HG03135 (cell line): Measurements from ENCODE around the gene SDK1.

Experiments used
- ATAC-seq: cut with Tn5 transposase; IDR thresholded peaks from one replicate; pipeline ENCODE4 v1.9.1; 2021; ENCODE audit warnings: mild to moderate bottlenecking, moderate library complexity; ENCODE audit not compliant: unreplicated experiment

SDK1 gene

GRCh38 chr7:3518546-3518945 is 217.5 kb downstream of the SDK1 start:
- ATAC-seq: no peak

GRCh38 chr7:3520206-3520605 is 219.2 kb downstream of the SDK1 start:
- ATAC-seq: no peak

- ATAC-seq: no peak
These were observed 226.6 kb downstream of the SDK1 start for GRCh38 chr7:3527496-3528124.

GRCh38 chr7:3533040-3533439 is 232.0 kb downstream of the SDK1 start:
- ATAC-seq: no peak

- no peak for ATAC-seq
These were observed 236.3 kb downstream of the SDK1 start for GRCh38 chr7:3537210-3537875.

- no peak for ATAC-seq
These were observed 237.0 kb downstream of the SDK1 start for GRCh38 chr7:3538041-3538440.

- ATAC-seq: no peak
These were observed 239.6 kb downstream of the SDK1 start for GRCh38 chr7:3540456-3541220.

GRCh38 chr7:3544202-3544601 is 243.2 kb downstream of the SDK1 start:
- no peak for ATAC-seq

- ATAC-seq: no peak
These were observed 247.8 kb downstream of the SDK1 start for GRCh38 chr7:3548815-3549214.

- no peak for ATAC-seq
These were observed 248.5 kb downstream of the SDK1 start for GRCh38 chr7:3549601-3550000.

GRCh38 chr7:3551536-3551935 is 250.5 kb downstream of the SDK1 start:
- ATAC-seq: no peak

GRCh38 chr7:3552499-3552898 is 251.4 kb downstream of the SDK1 start:
- no peak for ATAC-seq

GRCh38 chr7:3558400-3558799 is 257.3 kb downstream of the SDK1 start:
- no peak for ATAC-seq

- ATAC-seq: no peak
These were observed 258.2 kb downstream of the SDK1 start for GRCh38 chr7:3559278-3559677.

GRCh38 chr7:3560495-3560894 is 259.4 kb downstream of the SDK1 start:
- no peak for ATAC-seq

GRCh38 chr7:3561932-3562331 is 260.9 kb downstream of the SDK1 start:
- ATAC-seq: no peak

- ATAC-seq: no peak
These were observed 263.2 kb downstream of the SDK1 start for GRCh38 chr7:3564231-3564630.

- ATAC-seq: no peak
These were observed 267.5 kb downstream of the SDK1 start for GRCh38 chr7:3568516-3568915.

- ATAC-seq: no peak
These were observed 268.6 kb downstream of the SDK1 start for GRCh38 chr7:3569643-3570042.

- ATAC-seq: no peak
These were observed 272.1 kb downstream of the SDK1 start for GRCh38 chr7:3573151-3573550.

- no peak for ATAC-seq
These were observed 273.3 kb downstream of the SDK1 start for GRCh38 chr7:3574386-3574785.
